Fibroblast of lung (primary cell): ENCODE data around the gene CWC27.

Experiments
- EZH2 ChIP-seq: IDR thresholded peaks from 2 replicates; pipeline ENCODE4 v1.5.1; 2012; ENCODE audit warnings: low read length, control low read depth, mild to moderate bottlenecking; ENCODE audit errors: missing control alignments
- TF ChIP-seq, protein P1 (sequence below), 2 donors: IDR thresholded peaks in 1 of 2; conservative IDR thresholded peaks in 1 of 2; 1 replicate in 1 of 2; 2 replicates in 1 of 2; pipeline ENCODE4 v1.5.1; 2011 to 2012; ENCODE audit warnings: low read length in 2 of 2, control low read depth in 1 of 2, inconsistent platforms in 1 of 2, low read depth in 1 of 2, mild to moderate bottlenecking in 1 of 2

DNA sequence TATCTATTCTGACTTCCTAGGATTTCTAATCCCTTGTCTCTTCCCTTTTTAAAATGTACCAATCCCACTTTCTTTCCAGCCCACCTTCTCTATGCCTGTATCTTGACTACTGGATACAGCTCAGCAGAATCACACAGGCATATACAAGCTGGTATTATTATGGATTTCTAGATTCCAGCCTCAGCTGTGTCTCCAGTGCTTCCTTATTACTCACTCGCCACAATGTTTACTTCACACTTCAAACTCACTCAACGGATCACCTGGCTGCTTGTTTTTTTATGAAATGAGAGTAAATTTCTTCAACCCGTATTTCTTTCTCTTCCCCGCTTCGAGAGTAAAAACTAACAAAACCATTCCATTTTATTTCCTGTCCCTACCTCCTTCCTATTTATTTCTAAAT, 38.8 kb downstream of the CWC27 start:
- TF ChIP-seq, protein P1, sequence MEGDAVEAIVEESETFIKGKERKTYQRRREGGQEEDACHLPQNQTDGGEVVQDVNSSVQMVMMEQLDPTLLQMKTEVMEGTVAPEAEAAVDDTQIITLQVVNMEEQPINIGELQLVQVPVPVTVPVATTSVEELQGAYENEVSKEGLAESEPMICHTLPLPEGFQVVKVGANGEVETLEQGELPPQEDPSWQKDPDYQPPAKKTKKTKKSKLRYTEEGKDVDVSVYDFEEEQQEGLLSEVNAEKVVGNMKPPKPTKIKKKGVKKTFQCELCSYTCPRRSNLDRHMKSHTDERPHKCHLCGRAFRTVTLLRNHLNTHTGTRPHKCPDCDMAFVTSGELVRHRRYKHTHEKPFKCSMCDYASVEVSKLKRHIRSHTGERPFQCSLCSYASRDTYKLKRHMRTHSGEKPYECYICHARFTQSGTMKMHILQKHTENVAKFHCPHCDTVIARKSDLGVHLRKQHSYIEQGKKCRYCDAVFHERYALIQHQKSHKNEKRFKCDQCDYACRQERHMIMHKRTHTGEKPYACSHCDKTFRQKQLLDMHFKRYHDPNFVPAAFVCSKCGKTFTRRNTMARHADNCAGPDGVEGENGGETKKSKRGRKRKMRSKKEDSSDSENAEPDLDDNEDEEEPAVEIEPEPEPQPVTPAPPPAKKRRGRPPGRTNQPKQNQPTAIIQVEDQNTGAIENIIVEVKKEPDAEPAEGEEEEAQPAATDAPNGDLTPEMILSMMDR (conservative IDR thresholded peaks at IDR 0.05 in 1 of 2, IDR thresholded peaks at IDR 0.05 in 1 of 2; ENCODE audit: low read depth in 1 of 2, low read length in 2 of 2) = no peak
- TF ChIP-seq EZH2 = no peak
